Mesendoderm (in vitro differentiated cells): ENCODE data around the gene KCNK17.

Source experiments
- DNase-seq: peaks from one replicate; pipeline ENCODE4 v3.0.0; 2013
- H2AK5ac ChIP-seq: 2 replicates; pipeline ENCODE4 v1.6.1; 2013; ENCODE audit warnings: low read length, inconsistent platforms
- H2BK120ac ChIP-seq: 2 replicates; pipeline ENCODE4 v1.6.1; 2013; ENCODE audit warnings: low read depth, mild to moderate bottlenecking, low read length, moderate library complexity, mixed read lengths
- H2BK15ac ChIP-seq: replicated peaks from 2 replicates; pipeline ENCODE4 v1.6.1; 2013; ENCODE audit warnings: low read depth, mild to moderate bottlenecking, moderate library complexity
- H2BK5ac ChIP-seq: 2 replicates; pipeline ENCODE4 v1.6.1; 2013; ENCODE audit warnings: low read length, inconsistent platforms
- H3K18ac ChIP-seq: 2 replicates; pipeline ENCODE4 v1.6.1; 2013; ENCODE audit warnings: mild to moderate bottlenecking, low read length, mixed read lengths
- H3K23ac ChIP-seq: one replicate; pipeline ENCODE4 v1.6.1; 2013; ENCODE audit warnings: low read length
- H3K27ac ChIP-seq: 2 replicates; pipeline ENCODE4 v1.5.1; 2013; ENCODE audit warnings: low read depth, mild to moderate bottlenecking, inconsistent platforms, low read length, moderate library complexity
- H3K27me3 ChIP-seq: 2 replicates; pipeline ENCODE4 v1.6.1; 2013; ENCODE audit warnings: low read length, control low read depth, mild to moderate bottlenecking, inconsistent platforms; ENCODE audit not compliant: insufficient read depth, poor library complexity
- H3K36me3 ChIP-seq: 2 replicates; pipeline ENCODE4 v1.6.1; 2013; ENCODE audit warnings: low read length, inconsistent platforms; ENCODE audit not compliant: control insufficient read depth, insufficient read depth
- H3K4ac ChIP-seq: one replicate; pipeline ENCODE4 v1.6.1; 2013; ENCODE audit warnings: low read depth, mild to moderate bottlenecking, low read length, moderate library complexity
- H3K4me1 ChIP-seq: 2 replicates; pipeline ENCODE4 v1.6.1; 2013; ENCODE audit warnings: low read depth, low read length, inconsistent platforms; ENCODE audit not compliant: control insufficient read depth
- H3K4me2 ChIP-seq: 2 replicates; pipeline ENCODE4 v1.6.1; 2013; ENCODE audit warnings: low read length
- H3K4me3 ChIP-seq: 2 replicates; pipeline ENCODE4 v1.5.1; 2013; ENCODE audit warnings: mild to moderate bottlenecking, low read length
- H3K56ac ChIP-seq: one replicate; pipeline ENCODE4 v1.6.1; 2013; ENCODE audit warnings: low read length
- H3K79me1 ChIP-seq: 2 replicates; pipeline ENCODE4 v1.6.1; 2013; ENCODE audit warnings: low read length, inconsistent platforms
- H3K79me2 ChIP-seq: 2 replicates; pipeline ENCODE4 v1.6.1; 2013; ENCODE audit warnings: mild to moderate bottlenecking, low read length; ENCODE audit not compliant: control insufficient read depth, insufficient read depth
- H3K9ac ChIP-seq: 2 replicates; pipeline ENCODE4 v1.6.1; 2013; ENCODE audit warnings: low read length, inconsistent platforms
- H4K5ac ChIP-seq: one replicate; pipeline ENCODE4 v1.6.1; 2013; ENCODE audit warnings: low read length
- H4K8ac ChIP-seq: one replicate; pipeline ENCODE4 v1.6.1; 2013; ENCODE audit warnings: low read depth, mild to moderate bottlenecking, control low read depth, low read length, moderate library complexity
- WGBS: extraction: QIAGEN DNeasy Blood & Tissue Kit; methylation state at CpG from one replicate; pipeline ENCODE4 v1.1.7; 2013; ENCODE audit warnings: low lambda C conversion rate, missing lambda C conversion rate; ENCODE audit not compliant: insufficient coverage; ENCODE audit errors: extremely low coverage; 5-methylcytosine and 5-hydroxymethylcytosine counted together

Gene KCNK17

DNA sequence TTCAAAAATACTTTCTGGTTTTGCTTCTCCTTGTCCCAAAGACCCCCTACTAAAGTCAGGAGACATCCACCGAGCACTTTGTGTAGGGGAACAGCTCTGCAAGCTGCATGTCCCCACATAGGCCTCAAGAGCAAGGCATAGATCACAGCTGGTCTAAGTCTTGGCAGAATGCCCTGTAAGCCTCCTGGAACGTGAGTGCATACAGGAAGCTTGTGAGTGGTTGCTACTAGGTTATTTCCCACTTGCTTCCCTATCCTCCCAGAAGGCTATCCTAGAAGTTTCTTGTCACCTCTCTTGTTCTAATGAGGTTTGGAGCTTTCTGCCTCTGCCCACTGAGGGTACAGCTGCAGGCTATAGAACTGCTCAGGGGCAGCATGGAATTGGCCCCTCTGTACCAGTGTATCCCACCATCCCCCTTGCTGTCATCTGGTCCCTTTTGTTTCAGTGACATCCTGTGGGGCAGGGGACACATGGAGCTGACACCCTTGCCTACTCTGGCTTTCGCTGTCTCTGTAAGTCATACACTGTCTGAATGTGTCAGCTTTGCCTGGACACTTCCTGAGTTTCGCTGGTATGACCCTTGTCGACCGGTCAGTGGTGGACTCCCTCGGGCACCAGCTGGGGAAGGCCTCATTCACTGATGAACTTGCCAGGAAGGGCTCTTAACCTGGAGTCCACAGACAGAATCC is 43.9 kb upstream of the KCNK17 start:
- H2AK5ac ChIP-seq, result no peak overlapping the region
- no peak overlapping the region for H2BK120ac ChIP-seq
- H4K5ac ChIP-seq, result no peak overlapping the region
- H4K8ac ChIP-seq, result no peak overlapping the region
- no peak overlapping the region for H3K23ac ChIP-seq
- no peak for DNase-seq
- no CpG with 5 or more reads among the region's 7 CpGs for WGBS
- no peaks in the 10 kb centered on the region for H3K27me3 ChIP-seq
- H3K4me2 ChIP-seq, result no peak overlapping the region
- no peak overlapping the region for H3K27ac ChIP-seq
- no peaks in the 10 kb centered on the region for H3K79me2 ChIP-seq
- no peak overlapping the region for H3K4ac ChIP-seq
- H3K79me1 ChIP-seq, result no peaks in the 10 kb centered on the region
- H3K4me3 ChIP-seq, result no peak overlapping the region
- no peak overlapping the region for H2BK5ac ChIP-seq
- no peak overlapping the region for H2BK15ac ChIP-seq
- H3K4me1 ChIP-seq, result peaks cover 5% of the 10 kb centered on the region
- H3K56ac ChIP-seq, result no peak overlapping the region
- H3K18ac ChIP-seq, result no peak overlapping the region
- no peak overlapping the region for H3K9ac ChIP-seq
- no peaks in the 10 kb centered on the region for H3K36me3 ChIP-seq

DNA sequence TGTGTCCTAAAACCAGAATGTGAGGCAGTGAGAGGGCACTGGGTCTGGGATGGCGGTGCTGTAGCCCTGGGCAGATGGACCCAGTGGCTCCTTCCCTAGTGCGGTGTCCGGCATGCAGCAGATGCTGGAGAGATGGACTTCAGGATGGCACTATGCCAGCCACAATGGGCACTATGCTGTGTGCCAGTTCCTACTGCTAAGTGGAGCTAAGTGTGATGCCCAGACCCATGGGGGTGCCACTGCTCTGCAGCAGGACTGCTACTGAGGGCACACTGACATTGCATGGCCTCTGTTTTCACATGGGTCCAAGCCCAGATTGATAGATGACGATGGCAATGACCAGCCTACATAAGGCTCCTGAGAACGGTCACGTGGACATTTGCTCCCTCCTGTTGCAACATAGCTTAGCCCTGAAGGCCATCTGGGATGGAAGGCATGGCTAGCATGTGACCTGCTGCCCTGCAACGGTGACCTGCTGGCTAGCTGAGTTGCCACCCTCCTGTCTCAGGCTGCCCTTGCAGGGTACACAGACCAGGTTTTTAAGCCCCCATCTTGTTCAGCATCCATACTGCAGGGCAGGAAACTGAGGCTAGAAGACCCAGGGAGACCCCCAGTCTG is 39.6 kb upstream of the KCNK17 start:
- H3K4me1 ChIP-seq, result peaks cover 3% of the 10 kb centered on the region
- no peak overlapping the region for H4K8ac ChIP-seq
- no peaks in the 10 kb centered on the region for H3K36me3 ChIP-seq
- no peak overlapping the region for H2BK15ac ChIP-seq
- H3K4ac ChIP-seq, result no peak overlapping the region
- H2BK120ac ChIP-seq, result no peak overlapping the region
- H3K23ac ChIP-seq, result no peak overlapping the region
- no peak overlapping the region for H3K27ac ChIP-seq
- H2BK5ac ChIP-seq, result no peak overlapping the region
- no peaks in the 10 kb centered on the region for H3K79me2 ChIP-seq
- no peak overlapping the region for H4K5ac ChIP-seq
- H3K4me2 ChIP-seq, result no peak overlapping the region
- no CpG with 5 or more reads among the region's 7 CpGs for WGBS
- no peaks in the 10 kb centered on the region for H3K79me1 ChIP-seq
- no peak overlapping the region for H3K4me3 ChIP-seq
- no peaks in the 10 kb centered on the region for H3K27me3 ChIP-seq
- no peak overlapping the region for H3K18ac ChIP-seq
- no peak overlapping the region for H3K56ac ChIP-seq
- H2AK5ac ChIP-seq, result no peak overlapping the region
- H3K9ac ChIP-seq, result no peak overlapping the region
- no peak for DNase-seq

DNA sequence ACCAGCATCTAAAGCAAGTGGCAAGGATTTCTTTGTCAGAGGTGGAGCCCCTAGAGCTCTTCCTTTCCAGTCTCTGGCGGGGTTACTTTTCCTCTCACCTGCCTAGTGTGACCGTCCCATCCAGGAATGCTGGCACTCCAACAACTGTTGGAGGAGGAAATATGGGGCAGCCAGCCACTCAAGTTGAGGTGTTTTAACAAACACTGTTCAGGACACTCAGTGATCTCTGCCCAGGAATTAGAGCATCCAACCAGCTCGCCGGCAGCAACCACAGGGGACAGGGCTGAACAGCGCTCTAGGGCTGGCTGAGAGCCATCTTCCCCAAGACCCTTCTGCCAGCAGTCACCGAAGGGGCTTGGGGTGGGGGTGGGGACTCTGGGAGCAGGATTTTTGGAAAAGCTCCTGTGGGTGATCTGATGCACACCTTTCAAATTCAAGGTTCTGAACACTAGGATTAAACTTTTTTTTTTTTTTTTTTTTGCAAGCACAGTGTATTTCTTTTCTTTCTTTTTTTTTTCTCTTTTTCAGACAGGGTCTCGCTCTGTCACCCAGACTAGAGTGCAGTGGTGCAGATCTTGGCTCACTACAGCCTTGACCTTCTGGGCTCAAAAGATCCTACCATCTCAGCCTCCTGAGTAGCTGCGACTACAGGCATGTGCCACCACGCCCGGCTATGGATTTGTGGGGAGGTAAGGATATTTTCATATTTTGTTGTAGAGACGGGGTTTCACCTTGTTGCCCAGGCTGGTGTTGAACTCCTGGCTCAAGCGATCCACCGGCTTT is 36.7 kb upstream of the KCNK17 start:
- H3K79me1 ChIP-seq, result no peaks in the 10 kb centered on the region
- H2BK120ac ChIP-seq, result no peak overlapping the region
- no peak overlapping the region for H2AK5ac ChIP-seq
- no peak overlapping the region for H4K5ac ChIP-seq
- no peak overlapping the region for H3K9ac ChIP-seq
- H4K8ac ChIP-seq, result no peak overlapping the region
- no peaks in the 10 kb centered on the region for H3K27me3 ChIP-seq
- WGBS, result no CpG with 5 or more reads among the region's 13 CpGs
- H3K23ac ChIP-seq, result no peak overlapping the region
- H3K4me2 ChIP-seq, result no peak overlapping the region
- no peak overlapping the region for H3K4me3 ChIP-seq
- H3K4me1 ChIP-seq, result no peaks in the 10 kb centered on the region
- no peak overlapping the region for H3K4ac ChIP-seq
- no peak overlapping the region for H3K27ac ChIP-seq
- no peak overlapping the region for H2BK15ac ChIP-seq
- no peak overlapping the region for H3K18ac ChIP-seq
- H3K36me3 ChIP-seq, result no peaks in the 10 kb centered on the region
- no peak overlapping the region for H2BK5ac ChIP-seq
- no peaks in the 10 kb centered on the region for H3K79me2 ChIP-seq
- H3K56ac ChIP-seq, result no peak overlapping the region
- no peak for DNase-seq

DNA sequence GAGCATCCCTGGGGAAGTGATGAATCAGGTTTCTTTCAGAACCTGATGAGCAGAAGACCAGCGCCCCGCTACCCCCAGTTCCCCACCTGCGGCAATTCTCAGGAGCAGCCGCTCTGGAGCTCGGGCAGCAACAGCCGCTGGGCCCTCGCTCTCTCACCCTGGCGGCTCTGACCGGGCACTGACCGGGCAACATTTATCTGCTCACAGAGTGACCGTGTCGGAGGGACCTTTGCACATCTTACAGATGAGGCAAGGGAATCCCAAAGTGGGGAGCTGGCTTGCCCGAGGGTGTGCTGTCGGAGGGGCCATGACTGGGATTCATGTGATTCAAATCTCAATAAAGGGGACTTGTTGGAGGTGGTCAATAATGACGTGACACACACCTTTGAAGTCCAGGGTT is 34.5 kb upstream of the KCNK17 start:
- Histone ChIP-seq H4K5ac (no peak overlapping the region), H3K18ac (no peak overlapping the region), H4K8ac (no peak overlapping the region), H3K79me1 (no peaks in the 10 kb centered on the region), H3K27me3 (no peaks in the 10 kb centered on the region), H3K79me2 (no peaks in the 10 kb centered on the region), H3K9ac (no peak overlapping the region), H2AK5ac (no peak overlapping the region), H2BK5ac (no peak overlapping the region), H3K4me1 (no peaks in the 10 kb centered on the region), H2BK15ac (no peak overlapping the region), H3K23ac (no peak overlapping the region), H3K56ac (no peak overlapping the region), H3K36me3 (no peaks in the 10 kb centered on the region), H3K4me3 (no peak overlapping the region), H3K27ac (no peak overlapping the region), H3K4ac (no peak overlapping the region), H2BK120ac (no peak overlapping the region), H3K4me2 (no peak overlapping the region)
- DNase-seq, result no peak
- no CpG with 5 or more reads among the region's 15 CpGs for WGBS

DNA sequence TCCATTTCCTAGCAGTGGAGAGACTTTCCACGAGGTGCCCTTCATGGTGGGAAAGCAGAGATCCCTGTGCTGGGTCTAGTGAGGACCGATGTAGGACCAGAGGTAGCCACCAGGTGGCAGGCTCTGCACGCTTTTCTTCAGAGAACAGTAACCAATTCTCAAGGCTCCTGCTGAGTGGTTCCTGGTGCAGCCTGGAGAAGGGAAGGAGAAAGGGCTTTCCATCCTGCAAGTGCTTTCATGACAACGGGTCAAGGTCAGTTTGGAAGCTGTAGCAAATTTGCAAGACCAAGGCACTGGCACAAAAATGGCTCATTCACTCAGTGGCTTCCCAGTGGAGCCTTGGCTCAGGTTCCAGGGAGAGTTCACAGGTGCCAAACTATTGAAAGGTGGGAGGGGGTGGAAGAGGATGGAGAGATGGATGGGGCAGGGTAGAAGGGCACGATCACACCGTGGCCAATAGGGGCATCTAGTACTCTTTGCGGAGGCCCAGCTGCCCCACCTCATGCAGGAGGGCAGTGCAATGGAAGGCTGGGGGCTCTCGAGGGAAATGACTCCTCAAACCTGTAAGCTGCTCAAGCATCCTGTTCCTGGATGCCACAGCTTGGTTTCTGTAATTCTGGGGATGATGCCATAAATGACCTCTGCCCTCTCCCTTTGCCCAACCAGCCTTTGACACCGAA is 33.8 kb upstream of the KCNK17 start:
- no peaks in the 10 kb centered on the region for H3K79me1 ChIP-seq
- DNase-seq, result peak; percentile 83
- H3K4ac ChIP-seq, result no peak overlapping the region
- WGBS, result no CpG with 5 or more reads among the region's 9 CpGs
- no peaks in the 10 kb centered on the region for H3K36me3 ChIP-seq
- no peak overlapping the region for H2BK5ac ChIP-seq
- H3K27ac ChIP-seq, result no peak overlapping the region
- no peak overlapping the region for H3K4me2 ChIP-seq
- H4K5ac ChIP-seq, result no peak overlapping the region
- no peak overlapping the region for H3K9ac ChIP-seq
- no peak overlapping the region for H3K23ac ChIP-seq
- H3K56ac ChIP-seq, result no peak overlapping the region
- no peak overlapping the region for H4K8ac ChIP-seq
- H2AK5ac ChIP-seq, result no peak overlapping the region
- H3K4me1 ChIP-seq, result no peaks in the 10 kb centered on the region
- H3K79me2 ChIP-seq, result no peaks in the 10 kb centered on the region
- H3K4me3 ChIP-seq, result no peak overlapping the region
- H3K18ac ChIP-seq, result no peak overlapping the region
- no peak overlapping the region for H2BK15ac ChIP-seq
- no peak overlapping the region for H2BK120ac ChIP-seq
- H3K27me3 ChIP-seq, result no peaks in the 10 kb centered on the region
